Endothelial cell of umbilical vein (primary cell): Measurements from ENCODE around the gene SAE1. TPM values are rescaled to one million over a fixed set of nuclear protein-coding genes. Genes with fewer than 3 reads are reported as not detected.
A peak's percentile ranks its signal among the peaks of the same experiment; 100 is the strongest.

ENCODE experiments used
- BruUV-seq: library from RNA; stranded (reverse); fragments of 400-500 nt; replicated peaks from 2 replicates; lab custom pipeline; 2021; lab: Mats Ljungman, UMichigan
- CTCF ChIA-PET: fragments of 300-600, 350-600 bp; sonication (Branson Sonifier 250); formaldehyde crosslinking; loops from one replicate; lab custom pipeline; 2021; ENCODE audit warnings: antibody characterized with exemption, inconsistent platforms; lab: Charles Lee
- POLR2A ChIA-PET: fragments of 300-600, 350-600 bp; sonication (Branson Sonifier 250); formaldehyde crosslinking; loops from one replicate; lab custom pipeline; 2021; ENCODE audit warnings: antibody characterized with exemption, inconsistent platforms; lab: Charles Lee
- DNase-seq: peaks from one replicate; pipeline ENCODE4 v3.0.0-alpha.2; 2011; ENCODE audit warnings: low read depth, low spot score
- FAIRE-seq: peaks from 2 replicates; lab custom pipeline; 2011; peaks lifted over from hg19 to GRCh38; lab: Jason Lieb, UNC
- H2AFZ ChIP-seq: 2 replicates; pipeline ENCODE4 v1.6.0; 2012; ENCODE audit warnings: low read depth, low read length, control low read depth, inconsistent platforms
- H3K27ac ChIP-seq: 2 replicates; pipeline ENCODE4 v1.5.1; 2011; ENCODE audit warnings: low read depth, mild to moderate bottlenecking, control low read depth, low read length, moderate library complexity; ENCODE audit not compliant: insufficient read depth
- H3K27me3 ChIP-seq, 2 experiments: 2 replicates each; pipeline versions ENCODE4 v1.6.0 to v1.6.1; 2011; ENCODE audit warnings: low read length in 2 of 2, mixed read lengths in 1 of 2; ENCODE audit not compliant: control insufficient read depth in 2 of 2, insufficient read depth in 2 of 2
- H3K36me3 ChIP-seq, 2 experiments: 2 replicates in 1 of 2; 3 replicates in 1 of 2; pipeline ENCODE4 v1.5.1; 2011; ENCODE audit warnings: low read length in 2 of 2, mild to moderate bottlenecking in 1 of 2, moderate library complexity in 1 of 2; ENCODE audit not compliant: control insufficient read depth in 2 of 2, insufficient read depth in 2 of 2; ENCODE audit errors: extremely low read depth in 1 of 2
- H3K4me1 ChIP-seq: 3 replicates; pipeline ENCODE4 v1.5.1; 2011; ENCODE audit warnings: mild to moderate bottlenecking, low read length; ENCODE audit not compliant: control insufficient read depth, insufficient read depth; ENCODE audit errors: extremely low read depth
- H3K4me2 ChIP-seq: 2 replicates; pipeline ENCODE4 v1.6.1; 2011; ENCODE audit warnings: low read length, control low read depth, mixed read lengths; ENCODE audit not compliant: insufficient read depth
- H3K4me3 ChIP-seq, 3 experiments: fragments of 200-600 bp in 1 of 3; sonication (generic), shearing (Covaris generic) in 1 of 3; replicated peaks in 1 of 3; 2 replicates each; pipeline ENCODE4 v1.5.1; 2011 to 2016; ENCODE audit warnings: control low read depth in 3 of 3, low read length in 3 of 3, mild to moderate bottlenecking in 2 of 3, inconsistent platforms in 1 of 3, low read depth in 1 of 3, moderate library complexity in 1 of 3; ENCODE audit not compliant: insufficient read depth in 1 of 3
- H3K79me2 ChIP-seq: 2 replicates; pipeline ENCODE4 v1.6.0; 2012; ENCODE audit warnings: low read length, inconsistent platforms; ENCODE audit not compliant: control insufficient read depth, insufficient read depth
- H3K9ac ChIP-seq: replicated peaks from 2 replicates; pipeline ENCODE3; 2011; ENCODE audit warnings: low read length, control low read depth; ENCODE audit not compliant: insufficient read depth; ENCODE audit errors: extremely low read depth
- H3K9me1 ChIP-seq: replicated peaks from 3 replicates; pipeline ENCODE4 v1.6.0; 2011; ENCODE audit warnings: mild to moderate bottlenecking, low read length; ENCODE audit not compliant: control insufficient read depth, insufficient read depth; ENCODE audit errors: extremely low read depth
- H3K9me3 ChIP-seq: replicated peaks from 2 replicates; pipeline ENCODE4 v1.5.1; 2012; ENCODE audit warnings: low read length, inconsistent platforms; ENCODE audit not compliant: control insufficient read depth, insufficient read depth
- H4K20me1 ChIP-seq: replicated peaks from 2 replicates; pipeline ENCODE3; 2011; ENCODE audit warnings: mild to moderate bottlenecking, low read length; ENCODE audit not compliant: control insufficient read depth, insufficient read depth; ENCODE audit errors: extremely low read depth
- CTCF ChIP-seq, 2 donors: IDR thresholded peaks; 1 replicate in 1 of 2; 2 replicates in 1 of 2; pipeline ENCODE4 v1.5.1; 2011; ENCODE audit warnings: low read length in 2 of 2, mild to moderate bottlenecking in 2 of 2, moderate library complexity in 2 of 2, control low read depth in 1 of 2, inconsistent platforms in 1 of 2, low read depth in 1 of 2; ENCODE audit not compliant: insufficient read depth in 1 of 2; ENCODE audit errors: extremely low read depth in 1 of 2
- EZH2 ChIP-seq: IDR thresholded peaks from 2 replicates; pipeline ENCODE4 v1.6.1; 2012; ENCODE audit warnings: borderline replicate concordance, low read depth, mild to moderate bottlenecking, moderate library complexity, low read length, inconsistent platforms; ENCODE audit not compliant: severe bottlenecking
- FOS ChIP-seq: IDR thresholded peaks from 2 replicates; pipeline ENCODE4 v1.6.1; 2011; ENCODE audit warnings: mild to moderate bottlenecking, low read length, moderate library complexity, borderline replicate concordance; ENCODE audit not compliant: insufficient read depth
- GATA2 ChIP-seq: IDR thresholded peaks from 2 replicates; pipeline ENCODE4 v1.7.0; 2011; ENCODE audit warnings: low read depth, mild to moderate bottlenecking, moderate library complexity, mixed read lengths, low read length; ENCODE audit not compliant: insufficient read length, insufficient read depth
- JUN ChIP-seq: IDR thresholded peaks from 2 replicates; pipeline ENCODE4 v1.6.1; 2011; ENCODE audit warnings: borderline replicate concordance, low read depth; ENCODE audit not compliant: insufficient read length, insufficient read depth
- MAX ChIP-seq: IDR thresholded peaks from 2 replicates; pipeline ENCODE4 v1.6.1; 2011; ENCODE audit not compliant: insufficient read depth, insufficient read length
- MYC ChIP-seq: IDR thresholded peaks from one replicate; pipeline ENCODE4 v1.6.1; 2011; ENCODE audit warnings: mild to moderate bottlenecking, low read depth, low read length
- POLR2A ChIP-seq: IDR thresholded peaks from 2 replicates; pipeline ENCODE4 v1.6.1; 2012; ENCODE audit warnings: low read depth, mild to moderate bottlenecking, control low read depth, low read length
- POLR2AphosphoS5 ChIP-seq: IDR thresholded peaks from 2 replicates; pipeline ENCODE4 v1.6.1; 2012; ENCODE audit warnings: low read depth, mild to moderate bottlenecking, control low read depth, low read length, moderate library complexity; ENCODE audit not compliant: insufficient read depth
- dilution Hi-C: fragments of 300-500 bp; cut with MboI; formaldehyde crosslinking; loops from one replicate; pipeline ENCODE4 v1.15.0; 2019; ENCODE audit warnings: low sequenced_read_pairs; ENCODE audit not compliant: extremely low pct_ligation_motif_present
- intact Hi-C: fragments of 100-400 bp; cut with micrococcal nuclease; formaldehyde crosslinking; loops from one replicate; pipeline ENCODE4 v1.10.0; 2022
- polyA plus RNA-seq, 4 experiments: library from polyadenylated mRNA; depleted of rRNA in 3 of 4; stranded (reverse) in 3 of 4; unstranded in 1 of 4; fragments of >200 nt; gene quantifications; 2 replicates each; pipeline versions ENCODE4 v1.2.1 to v1.2.3, GENCODE V29; 2011 to 2012; ENCODE audit warnings: missing spikeins in 1 of 4
- total RNA-seq: library from RNA; stranded (reverse); gene quantifications from 2 replicates; pipeline ENCODE4 v1.2.3, GENCODE V29; 2021

Gene SAE1
- total and polyA plus RNA-seq, 2 donors (not counting 3 experiments of a cell fraction or from before 2014, with no cell fraction given): 165 to 219 TPM

GRCh38 chr19:47122359-47123335 is 8.0 kb upstream of the SAE1 start:
- Histone ChIP-seq H3K36me3 (no peaks in the 10 kb centered on the region), H3K27me3 (no peaks in the 10 kb centered on the region), H3K9ac (no peak overlapping the region), H3K4me2 (no peak overlapping the region), H3K4me3 (no peak overlapping the region), H3K4me1 (no peaks in the 10 kb centered on the region), H3K9me3 (no peaks in the 10 kb centered on the region), H4K20me1 (no peaks in the 10 kb centered on the region), H3K79me2 (no peaks in the 10 kb centered on the region), H2AFZ (no peak overlapping the region), H3K27ac (no peak overlapping the region), H3K9me1 (no peaks in the 10 kb centered on the region)
- peak; percentile 42 for FAIRE-seq
- no TSS peak for BruUV-seq
- POLR2A ChIA-PET: interaction anchor here (1.2 to 1.7 kb wide), 2 partner anchors 9 to 10 kb away, joined by 3 to 5 read pairs; partner anchors contain the start of gene ZC3H4
- intact Hi-C loops (no loop called here), dilution Hi-C loops (no loop called here)
- TF ChIP-seq MAX (no peak), EZH2 (no peak), MYC (no peak), JUN (no peak), GATA2 (no peak), FOS (no peak), POLR2A (no peak), CTCF (IDR thresholded peaks at IDR 0.05; ENCODE audit: extremely low read depth in 1 of 2, insufficient read depth in 1 of 2, low read depth in 1 of 2, low read length in 2 of 2) (no peak), POLR2AphosphoS5 (no peak)
- no peak for DNase-seq
- CTCF ChIA-PET: interaction anchor here (1.4 to 3.4 kb wide), 7 partner anchors 9 to 122 kb away, joined by 3 to 58 read pairs (median 8); partner anchors contain the start of genes SAE1 and ZC3H4
